HEK293 (cell line): ENCODE data around the gene WAPL.

ENCODE experiments used
- CTCF ChIP-seq: fragments of 450-650 bp; formaldehyde crosslinking; IDR thresholded peaks from 2 replicates; pipeline ENCODE4 v1.5.1; 2016; ENCODE audit warnings: missing biosample characterization, missing genetic modification characterization
- RBAK ChIP-seq: fragments of 450-650 bp; formaldehyde crosslinking; IDR thresholded peaks from 2 replicates; pipeline ENCODE4 v1.5.1; 2016; ENCODE audit warnings: missing biosample characterization, missing genetic modification characterization
- ZEB2 ChIP-seq: fragments of 450-650 bp; formaldehyde crosslinking; IDR thresholded peaks from 2 replicates; pipeline ENCODE4 v1.5.1; 2016; ENCODE audit warnings: missing biosample characterization, missing genetic modification characterization
- ZNF24 ChIP-seq: fragments of 450-650 bp; formaldehyde crosslinking; IDR thresholded peaks from 2 replicates; pipeline ENCODE4 v1.5.1; 2016; ENCODE audit warnings: missing biosample characterization, missing genetic modification characterization
- ZNF335 ChIP-seq: fragments of 450-650 bp; formaldehyde crosslinking; conservative IDR thresholded peaks from 2 replicates; pipeline ENCODE4 v1.5.1; 2016; ENCODE audit warnings: missing biosample characterization, missing genetic modification characterization

GRCh38 chr10:86526606-86527005, 5.0 kb upstream of the WAPL start:
- TF ChIP-seq RBAK (tag by site-specific recombination) (no peak), ZNF335 (no peak), CTCF (tag by site-specific recombination) (no peak), ZEB2 (tag by site-specific recombination) (no peak), ZNF24 (tag by site-specific recombination) (no peak)
